Panc1 (cell line): ENCODE results near the gene SNRPB2. TPM values are rescaled to one million over a fixed set of nuclear protein-coding genes. Genes with fewer than 3 reads are reported as not detected.

ENCODE experiments used
- ATAC-seq: fragments of 200-7000 bp; cut with Tn5 transposase; 2 replicates; pipeline ENCODE4 v1.9.1; 2020; ENCODE audit warnings: mild to moderate bottlenecking, moderate library complexity
- BruUV-seq: library from RNA; stranded (reverse); fragments of 400-500 nt; replicated peaks from 2 replicates; lab custom pipeline; 2021; lab: Mats Ljungman, UMichigan
- CTCF ChIA-PET: fragments of 300-600 bp; sonication (Branson Sonifier 250); formaldehyde crosslinking; loops from one replicate; lab custom pipeline; 2022; ENCODE audit warnings: antibody characterized with exemption; lab: Charles Lee
- POLR2A ChIA-PET: fragments of 300-600 bp; sonication (Branson Sonifier 250); formaldehyde crosslinking; loops from one replicate; lab custom pipeline; 2022; ENCODE audit warnings: antibody characterized with exemption; lab: Charles Lee
- DNase-seq: peaks from one replicate; pipeline ENCODE4 v3.0.0-alpha.2; 2010; ENCODE audit warnings: low read depth, low spot score
- H3K27ac ChIP-seq: 2 replicates; pipeline ENCODE4 v1.5.1; 2011; ENCODE audit warnings: mild to moderate bottlenecking, low read length, inconsistent platforms
- H3K27me3 ChIP-seq: fragments of 200-500 bp; sonication (Bioruptor generic); 2 replicates; pipeline ENCODE4 v1.6.0; 2014; ENCODE audit warnings: low read length, inconsistent platforms; ENCODE audit not compliant: control insufficient read depth, insufficient read depth
- H3K36me3 ChIP-seq: fragments of 200-500 bp; sonication (Bioruptor generic); 2 replicates; pipeline ENCODE4 v1.5.1; 2014; ENCODE audit warnings: inconsistent platforms, mild to moderate bottlenecking, low read length, moderate library complexity; ENCODE audit not compliant: control insufficient read depth, insufficient read depth
- H3K4me1 ChIP-seq: 2 replicates; pipeline ENCODE4 v1.5.1; 2011; ENCODE audit warnings: inconsistent platforms, mild to moderate bottlenecking, low read length, moderate library complexity; ENCODE audit not compliant: control insufficient read depth, insufficient read depth
- H3K4me3 ChIP-seq, 2 experiments: 2 replicates each; pipeline ENCODE4 v1.5.1; 2011 to 2012; ENCODE audit warnings: low read depth in 2 of 2, low read length in 2 of 2, mild to moderate bottlenecking in 2 of 2, inconsistent platforms in 1 of 2, moderate library complexity in 1 of 2
- H3K9me3 ChIP-seq: fragments of 200-500 bp; sonication (Bioruptor generic); 2 replicates; pipeline ENCODE4 v1.5.1; 2014; ENCODE audit warnings: low read depth, mild to moderate bottlenecking, inconsistent platforms, low read length, moderate library complexity; ENCODE audit not compliant: control insufficient read depth, insufficient read depth
- CTCF ChIP-seq: fragments of 450-650 bp; IDR thresholded peaks from 2 replicates; pipeline ENCODE4 v1.5.1; 2017; ENCODE audit warnings: mild to moderate bottlenecking
- POLR2AphosphoS5 ChIP-seq: IDR thresholded peaks from 2 replicates; pipeline ENCODE4 v1.6.1; 2012; ENCODE audit warnings: mild to moderate bottlenecking, low read depth, low read length, moderate library complexity
- REST ChIP-seq, 2 experiments: IDR thresholded peaks; 2 replicates each; pipeline ENCODE4 v1.6.1; 2011 to 2012; ENCODE audit warnings: low read depth in 2 of 2, control low read depth in 1 of 2, low read length in 1 of 2, mild to moderate bottlenecking in 1 of 2, moderate library complexity in 1 of 2; ENCODE audit not compliant: insufficient read depth in 1 of 2
- SIN3A ChIP-seq: IDR thresholded peaks from 2 replicates; pipeline ENCODE4 v1.6.1; 2012; ENCODE audit warnings: low read depth, mild to moderate bottlenecking, low read length, moderate library complexity, borderline replicate concordance; ENCODE audit not compliant: insufficient read depth
- TCF7L2 ChIP-seq: IDR thresholded peaks from 2 replicates; pipeline ENCODE4 v1.6.1; 2011; ENCODE audit warnings: mild to moderate bottlenecking, low read depth, low read length, inconsistent platforms
- in situ Hi-C: cut with HindIII; loops from 2 replicates; pipeline ENCODE4 v1.10.0; 2016; ENCODE audit warnings: low sequenced_read_pairs, low pct_unique_long_range_greater_than_20kb
- intact Hi-C: fragments of 100-400 bp; cut with micrococcal nuclease; formaldehyde crosslinking; loops from one replicate; pipeline ENCODE4 v1.10.0; 2022; ENCODE audit not compliant: unreplicated experiment
- total RNA-seq: library from RNA; stranded (reverse); gene quantifications from one replicate; pipeline ENCODE4 v1.2.1, GENCODE V29; 2021; ENCODE audit not compliant: unreplicated experiment

SNRPB2 gene
- total RNA-seq, 1 experiment from 2014 or later, result 68.5 TPM

- no TSS peak for BruUV-seq
- CTCF ChIA-PET, result interaction anchor here (0.6 kb wide), 1 partner anchor 244 kb away, joined by 3 read pairs; no protein-coding TSS in a partner anchor
- DNase-seq (peak; percentile 64), ATAC-seq (peak; percentile 88)
- Histone ChIP-seq H3K4me1 (no peaks in the 10 kb centered on the region), H3K27me3 (peaks cover 17% of the 10 kb centered on the region), H3K27ac (no peak overlapping the region), H3K36me3 (no peaks in the 10 kb centered on the region), H3K4me3 (no peak overlapping the region), H3K9me3 (no peaks in the 10 kb centered on the region)
- POLR2A ChIA-PET, result interaction anchor here (0.6 kb wide), 1 partner anchor 402 kb away, joined by 4 read pairs; no protein-coding TSS in a partner anchor
- in situ Hi-C loops, result no loop called here
- TF ChIP-seq CTCF, result peak; percentile 81
- TF ChIP-seq SIN3A, result no peak
- intact Hi-C loops, result loop anchor here (10.0 kb wide), 1 partner anchor 247 kb away; no protein-coding TSS in a partner anchor
These were observed 31.5 kb downstream of the SNRPB2 start for GRCh38 chr20:16761305-16761829.

GRCh38 chr20:16764560-16764959 lies 34.7 kb downstream of the SNRPB2 start:
- Histone ChIP-seq H3K4me3 (no peak overlapping the region), H3K27ac (no peak overlapping the region), H3K27me3 (peaks cover 12% of the 10 kb centered on the region), H3K4me1 (no peaks in the 10 kb centered on the region), H3K36me3 (no peaks in the 10 kb centered on the region), H3K9me3 (no peaks in the 10 kb centered on the region)
- POLR2A ChIA-PET, result no interaction called here
- no peak for TF ChIP-seq REST (IDR thresholded peaks at IDR 0.05; ENCODE audit: insufficient read depth in 1 of 2, low read depth in 2 of 2, low read length in 1 of 2)
- no peak for TF ChIP-seq POLR2AphosphoS5
- TF ChIP-seq TCF7L2, result no peak
- no peak for TF ChIP-seq SIN3A
- TF ChIP-seq CTCF, result no peak
- BruUV-seq, result no TSS peak
- DNase-seq, result no peak
- in situ Hi-C loops, result no loop called here
- CTCF ChIA-PET, result no interaction called here
- intact Hi-C loops, result loop anchor here (10.0 kb wide), 1 partner anchor 250 kb away; no protein-coding TSS in a partner anchor
- no peak for ATAC-seq
